GM21360 (cell line): Measurements from ENCODE around the gene STK4.
"Not testable (repeated sequence)": the region's sequence is repeated elsewhere in the genome, so short reads cannot be mapped to it uniquely, and the experiment has no call there.

Experiments used
- ATAC-seq: cut with Tn5 transposase; IDR thresholded peaks from one replicate; pipeline ENCODE4 v1.9.1; 2021; ENCODE audit warnings: mild to moderate bottlenecking, moderate library complexity; ENCODE audit not compliant: unreplicated experiment

The STK4 gene

GRCh38 chr20:45021631-45022030, 55.3 kb downstream of the STK4 start:
- ATAC-seq = no peak

DNA sequence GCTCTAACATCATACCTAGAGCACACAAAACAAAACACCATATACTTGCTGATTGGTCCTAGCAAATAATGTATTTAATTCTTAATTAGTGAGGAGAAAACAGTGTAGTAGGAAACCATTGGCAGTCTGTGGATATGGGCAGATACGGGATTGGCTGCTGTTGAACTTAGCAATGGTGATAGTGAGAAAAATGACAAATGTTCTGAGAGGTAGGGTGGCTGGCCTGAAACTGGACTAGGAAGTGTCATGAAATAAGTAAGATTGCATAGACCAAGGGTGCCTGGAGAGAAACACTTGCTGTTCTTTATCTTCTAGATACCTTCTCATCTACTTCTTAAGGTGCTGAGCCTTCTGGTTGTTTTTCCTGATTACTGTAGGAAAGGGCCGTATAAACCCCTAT, 56.8 kb downstream of the STK4 start:
- ATAC-seq = not testable (repeated sequence)

- no peak for ATAC-seq
Observed at GRCh38 chr20:45028424-45029136, 62.3 kb downstream of the STK4 start.

DNA sequence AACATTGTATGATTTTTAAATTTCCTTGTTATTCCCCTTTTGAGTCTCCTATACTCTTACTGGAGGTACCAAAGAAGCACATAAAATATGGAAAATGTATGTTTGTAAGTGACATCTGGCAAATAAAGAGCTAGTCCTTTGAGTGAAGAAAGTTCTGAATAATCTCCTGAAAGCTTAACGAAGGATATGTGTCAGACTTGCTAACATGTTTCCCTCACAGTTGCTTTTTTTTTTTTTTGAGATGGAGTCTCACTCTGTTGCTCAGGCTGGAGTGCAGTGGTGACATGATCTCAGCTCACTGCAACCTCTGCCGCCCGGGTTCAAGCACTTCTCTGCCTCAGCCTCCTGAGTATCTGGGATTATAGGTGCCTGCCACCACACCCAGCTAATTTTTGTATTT, 63.6 kb downstream of the STK4 start:
- ATAC-seq = no peak

DNA sequence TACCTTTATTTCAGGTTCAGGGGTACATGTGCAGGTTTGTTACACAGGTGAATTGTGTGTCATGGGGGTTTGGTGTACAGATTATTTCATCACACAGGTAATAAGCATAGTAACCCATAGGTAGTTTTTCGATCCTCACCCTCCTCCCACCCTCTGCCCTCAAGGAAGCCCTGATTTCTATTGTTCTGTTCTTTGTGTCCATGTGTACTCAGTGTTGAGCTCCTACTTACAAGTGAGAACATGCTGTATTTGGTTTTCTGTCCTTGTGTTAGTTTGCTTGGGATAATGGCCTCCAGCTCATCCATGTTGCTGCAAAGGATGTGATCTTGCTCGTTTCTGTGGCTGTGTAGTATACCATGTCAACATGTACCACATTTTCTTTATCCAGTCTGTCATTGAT, 66.0 kb downstream of the STK4 start:
- ATAC-seq = no peak

DNA sequence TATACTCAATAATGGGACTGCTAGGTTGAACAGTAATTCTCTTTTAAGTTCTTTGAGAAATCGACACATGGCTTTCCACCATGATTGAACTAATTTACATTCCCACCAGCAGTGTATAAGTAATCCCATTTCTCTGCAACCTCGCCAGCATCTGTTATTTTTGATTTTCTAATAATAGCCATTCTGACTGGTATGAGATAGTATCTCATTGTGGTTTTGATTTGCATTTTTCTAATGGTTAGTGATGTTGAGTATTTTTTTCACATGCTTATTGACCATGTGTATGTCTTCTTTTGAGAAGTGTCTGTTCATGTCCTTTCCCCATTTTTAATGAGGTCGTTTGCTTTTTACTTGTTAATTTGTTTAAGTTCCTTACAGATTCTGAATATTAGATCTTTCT, 66.5 kb downstream of the STK4 start:
- ATAC-seq = no peak

DNA sequence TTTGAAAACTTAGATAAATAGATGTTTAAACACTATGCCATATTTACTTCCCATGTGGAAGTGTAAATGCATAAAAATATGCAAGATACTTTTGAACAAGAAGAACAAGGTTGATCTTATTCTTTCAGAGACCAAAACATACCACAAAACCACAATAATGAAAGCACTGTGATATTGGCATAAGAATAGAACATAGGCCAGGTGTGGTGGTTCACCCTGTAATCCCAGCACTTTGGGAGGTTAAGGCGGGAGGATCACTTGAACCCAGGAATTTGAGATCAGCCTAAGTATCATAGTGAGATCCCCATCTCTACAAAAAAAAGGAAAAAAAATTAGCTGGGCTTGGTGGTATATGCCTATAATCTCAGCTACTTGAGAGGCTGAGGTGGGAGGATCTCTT, 68.1 kb downstream of the STK4 start:
- ATAC-seq = no peak

DNA sequence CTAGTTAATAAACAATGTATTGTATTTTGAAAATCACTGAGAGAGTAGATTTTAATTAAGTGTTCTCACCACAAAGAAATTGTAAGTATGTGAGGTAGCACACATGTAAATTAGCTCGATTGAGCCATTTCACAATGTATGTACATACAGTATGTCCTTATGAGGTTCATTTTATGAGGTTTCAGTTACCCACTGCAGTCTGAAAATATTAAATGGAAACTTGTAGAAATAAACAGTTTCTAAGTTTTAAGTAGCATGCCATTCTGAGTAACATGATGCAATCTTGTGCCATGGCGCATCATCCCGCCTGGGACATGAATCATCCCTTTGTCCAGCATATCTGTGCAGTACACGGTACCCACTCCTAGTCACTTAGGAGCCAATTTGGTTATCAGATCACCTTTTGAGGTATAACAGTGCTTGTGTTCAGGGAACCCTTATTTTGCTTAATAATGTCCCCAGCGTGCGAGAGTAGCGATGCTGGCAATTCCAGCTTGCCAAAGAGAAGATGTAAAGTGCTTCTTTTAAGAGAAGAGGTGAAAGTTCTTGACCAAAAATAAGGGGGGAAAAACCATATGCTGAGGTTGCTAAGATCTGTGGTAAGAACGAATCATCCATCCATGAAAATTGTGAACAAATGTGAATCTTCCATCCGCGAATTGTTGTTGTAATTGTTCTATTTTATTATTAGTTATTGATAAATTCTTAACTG, 69.9 kb downstream of the STK4 start:
- no peak for ATAC-seq

DNA sequence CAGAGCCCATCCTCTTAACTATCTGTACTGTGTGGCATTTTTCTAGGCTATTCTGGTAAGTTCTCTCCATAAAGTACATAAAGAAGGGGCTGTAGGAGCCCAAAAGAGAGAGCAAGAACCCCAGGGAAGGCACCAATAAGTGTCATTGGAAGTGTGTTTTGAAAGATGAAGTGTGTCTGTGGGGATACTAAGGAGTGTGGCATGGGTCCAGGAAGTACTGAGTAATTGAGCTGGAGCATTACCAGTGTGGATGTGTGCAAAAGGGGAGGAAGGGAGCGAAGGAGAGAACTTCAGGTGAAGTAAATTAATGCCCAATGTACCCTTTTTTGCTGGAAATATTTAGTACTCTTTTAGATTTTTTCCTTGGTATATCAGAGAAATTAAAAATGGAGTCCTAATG, 70.7 kb downstream of the STK4 start:
- no peak for ATAC-seq

GRCh38 chr20:45037635-45038034, 71.3 kb downstream of the STK4 start:
- ATAC-seq = no peak

GRCh38 chr20:45038745-45039474, 72.6 kb downstream of the STK4 start:
- ATAC-seq = no peak

- no peak for ATAC-seq
Observed at GRCh38 chr20:45039475-45039820, 73.1 kb downstream of the STK4 start.

DNA sequence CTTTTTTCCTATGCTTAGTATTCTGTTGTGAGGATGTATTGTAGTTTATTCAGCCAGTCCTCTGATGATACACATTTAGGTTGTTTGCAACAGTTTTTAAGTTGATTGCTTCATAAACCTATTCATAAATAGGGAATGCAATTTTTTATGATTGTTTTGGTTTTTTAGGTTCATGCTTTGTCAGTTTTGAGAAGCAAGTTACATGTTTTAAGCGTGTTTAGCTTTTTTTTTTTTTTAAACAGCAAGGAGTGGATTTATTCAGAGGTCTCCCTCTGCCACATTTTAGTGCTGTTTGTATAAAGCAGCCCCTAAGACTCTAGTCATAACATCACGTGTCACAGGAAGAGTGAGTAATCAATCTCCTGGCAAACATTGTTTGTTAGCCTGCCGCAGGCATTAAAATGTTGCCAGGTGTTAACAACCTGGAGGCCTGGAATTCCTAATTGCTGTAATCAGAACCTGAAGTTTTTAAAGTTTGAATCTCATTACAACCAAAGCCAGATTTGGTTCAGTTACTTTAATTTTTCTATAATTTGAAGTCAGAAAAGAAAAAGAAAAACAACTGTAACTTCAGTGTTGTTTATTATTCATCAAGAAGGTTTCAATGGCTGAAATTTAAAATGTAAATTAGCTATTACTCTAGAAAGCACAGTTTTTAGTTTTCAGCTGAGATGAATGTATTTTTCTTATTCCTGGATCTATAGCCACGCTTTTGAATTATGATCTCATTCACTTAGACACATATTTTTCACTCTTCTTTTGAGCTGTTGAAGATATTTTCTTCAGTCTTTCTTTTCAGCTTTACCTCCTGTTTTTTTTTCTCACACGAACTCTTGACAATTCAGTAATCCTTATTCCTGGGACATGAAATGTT, 75.4 kb downstream of the STK4 start:
- no peak for ATAC-seq

DNA sequence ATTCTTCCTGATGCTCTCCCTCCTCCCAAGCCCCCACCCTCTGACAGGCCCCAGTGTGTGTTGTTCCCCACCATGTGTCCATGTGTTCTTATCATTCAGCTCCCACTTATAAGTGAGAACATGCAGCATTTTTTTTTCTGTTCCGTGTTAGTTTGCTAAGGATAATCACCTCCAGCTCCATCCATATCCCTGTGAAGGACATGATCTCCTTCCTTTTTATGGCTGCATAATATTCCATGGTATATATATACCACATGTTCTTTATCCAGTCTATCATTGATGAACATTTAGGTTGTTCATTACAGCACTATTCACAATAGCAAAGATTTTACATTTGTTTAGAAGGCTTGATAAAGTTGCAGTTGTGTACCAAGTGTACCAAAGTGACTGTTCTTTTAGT, 76.7 kb downstream of the STK4 start:
- ATAC-seq = no peak

DNA sequence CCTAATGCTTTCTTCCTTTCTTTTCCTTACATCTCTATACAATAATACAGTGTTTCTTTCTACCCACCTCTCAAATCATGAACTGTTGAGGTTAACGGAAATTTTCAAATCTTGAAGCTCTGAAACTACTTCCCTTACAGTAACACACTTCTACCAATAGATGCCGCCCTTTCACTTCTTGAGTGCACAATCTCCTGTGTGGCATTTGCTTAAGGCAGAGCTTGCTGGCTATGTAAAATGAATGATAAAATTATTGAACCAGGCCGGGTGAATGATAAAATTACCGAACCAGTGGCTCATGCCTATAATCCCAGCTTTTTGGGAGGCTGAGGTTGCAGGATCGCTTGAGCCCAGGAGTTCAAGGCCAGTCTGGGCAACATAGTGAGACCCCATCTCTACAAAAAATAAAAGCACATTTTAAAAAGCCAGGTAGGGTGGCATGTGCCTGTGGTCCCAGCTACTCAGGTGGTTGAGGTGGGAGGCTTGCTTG, 77.8 kb downstream of the STK4 start:
- no peak for ATAC-seq

DNA sequence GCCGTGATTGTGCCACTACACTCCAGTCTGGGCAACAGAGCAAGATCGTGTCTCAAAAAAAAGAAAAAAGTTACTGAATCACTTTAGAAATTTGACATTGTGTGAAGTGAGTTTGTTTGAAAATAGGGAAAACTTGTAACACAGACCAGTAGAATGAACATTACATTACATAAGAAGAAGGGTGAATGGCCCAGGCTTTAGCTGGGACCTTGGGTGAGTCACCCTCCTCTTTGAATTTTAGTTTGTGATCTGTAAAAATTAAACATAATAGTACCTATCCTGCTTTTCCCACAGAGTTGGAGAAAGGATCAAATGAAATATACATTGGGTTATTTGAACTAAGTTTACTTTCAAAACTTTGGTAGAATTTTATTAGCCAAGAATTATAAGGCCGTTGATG, 78.3 kb downstream of the STK4 start:
- ATAC-seq = no peak

DNA sequence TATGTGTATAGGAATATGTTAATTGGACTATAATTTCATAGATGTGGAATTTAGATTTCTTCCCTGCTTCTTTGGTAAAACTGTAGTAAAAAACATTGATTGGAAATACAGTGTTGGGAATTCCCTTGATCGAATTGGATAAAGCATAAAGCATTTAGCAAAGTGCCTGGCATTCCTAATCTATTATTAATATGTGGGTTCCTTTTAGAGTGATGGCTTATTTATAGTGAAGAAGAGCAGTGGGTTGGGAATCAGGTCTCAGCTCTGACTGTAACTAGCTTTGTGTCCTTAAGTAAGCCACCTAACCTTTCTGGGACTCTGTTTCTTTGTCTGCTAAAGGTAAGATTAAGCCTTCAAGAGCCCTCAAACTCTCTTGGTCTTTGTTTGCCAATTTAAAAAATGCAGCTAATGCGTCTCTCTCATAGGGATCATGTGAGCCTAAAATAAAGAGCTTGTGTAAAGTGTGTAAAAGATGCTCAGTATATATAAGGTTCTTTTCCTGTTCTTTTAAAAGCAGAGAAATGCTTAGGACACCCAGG, 81.3 kb downstream of the STK4 start:
- no peak for ATAC-seq

- no peak for ATAC-seq
Observed at GRCh38 chr20:45049438-45049837, 83.1 kb downstream of the STK4 start.

- no peak for ATAC-seq
Observed at GRCh38 chr20:45049904-45050471, 83.7 kb downstream of the STK4 start.
